HepG2 (cell line): ENCODE measurements around the gene DUOXA1. TPM values are rescaled to one million over a fixed set of nuclear protein-coding genes. Genes with fewer than 3 reads are reported as not detected.

ENCODE experiments used
- BCL3 ChIP-seq: sonication (generic); formaldehyde crosslinking; IDR thresholded peaks from 2 replicates; pipeline ENCODE4 v1.5.1; 2020; ENCODE audit warnings: mild to moderate bottlenecking, missing genetic modification reagents, moderate library complexity
- GABPB1 ChIP-seq: IDR thresholded peaks from 2 replicates; pipeline ENCODE4 v1.6.1; 2016; ENCODE audit warnings: mild to moderate bottlenecking, missing genetic modification reagents, moderate library complexity, missing compliant biosample characterization
- GATAD1 ChIP-seq: IDR thresholded peaks from 2 replicates; pipeline ENCODE4 v1.6.1; 2016; ENCODE audit warnings: missing genetic modification reagents, missing compliant biosample characterization
- GLI4 ChIP-seq: sonication (generic); formaldehyde crosslinking; IDR thresholded peaks from 2 replicates; pipeline ENCODE4 v1.5.1; 2020; ENCODE audit warnings: missing genetic modification reagents, mild to moderate bottlenecking, moderate library complexity, borderline replicate concordance
- HIVEP1 ChIP-seq: sonication (generic); formaldehyde crosslinking; IDR thresholded peaks from 2 replicates; pipeline ENCODE4 v1.4.0; 2020; ENCODE audit warnings: mild to moderate bottlenecking, missing genetic modification reagents
- HOXA9 ChIP-seq: sonication (generic); formaldehyde crosslinking; IDR thresholded peaks from 2 replicates; pipeline ENCODE4 v1.8.1; 2022; ENCODE audit warnings: missing genetic modification reagents, mild to moderate bottlenecking, moderate library complexity, borderline replicate concordance
- KDM3A ChIP-seq: IDR thresholded peaks from 2 replicates; pipeline ENCODE4 v1.6.1; 2018; ENCODE audit warnings: low read depth, missing compliant biosample characterization
- MEF2D ChIP-seq: sonication (generic); formaldehyde crosslinking; IDR thresholded peaks from 2 replicates; pipeline ENCODE4 v1.5.1; 2020; ENCODE audit warnings: mild to moderate bottlenecking, missing genetic modification reagents
- MIER2 ChIP-seq: IDR thresholded peaks from 2 replicates; pipeline ENCODE4 v1.6.1; 2016; ENCODE audit warnings: missing biosample characterization, missing genetic modification reagents
- MTERF4 ChIP-seq: sonication (generic); formaldehyde crosslinking; IDR thresholded peaks from 2 replicates; pipeline ENCODE4 v1.8.0; 2023; ENCODE audit warnings: mild to moderate bottlenecking, missing genetic modification reagents
- NFE2L1 ChIP-seq: sonication (generic); formaldehyde crosslinking; IDR thresholded peaks from 2 replicates; pipeline ENCODE4 v1.4.0; 2020; ENCODE audit warnings: missing genetic modification reagents, mild to moderate bottlenecking, borderline replicate concordance
- NFKBIZ ChIP-seq: IDR thresholded peaks from 2 replicates; pipeline ENCODE4 v1.6.1; 2018; ENCODE audit warnings: missing genetic modification reagents, missing compliant biosample characterization
- NRL ChIP-seq: sonication (generic); formaldehyde crosslinking; IDR thresholded peaks from 2 replicates; pipeline ENCODE4 v1.5.0; 2020; ENCODE audit warnings: missing genetic modification reagents, mild to moderate bottlenecking, moderate library complexity, borderline replicate concordance
- PAF1 ChIP-seq: IDR thresholded peaks from 2 replicates; pipeline ENCODE4 v1.6.1; 2016; ENCODE audit warnings: missing genetic modification reagents, missing compliant biosample characterization
- POGK ChIP-seq: sonication (generic); formaldehyde crosslinking; conservative IDR thresholded peaks from 2 replicates; pipeline ENCODE4 v1.8.0; 2022; ENCODE audit warnings: mild to moderate bottlenecking, moderate library complexity, missing genetic modification reagents
- SIX4 ChIP-seq: sonication (generic); formaldehyde crosslinking; IDR thresholded peaks from 2 replicates; pipeline ENCODE4 v1.4.0; 2020; ENCODE audit warnings: missing genetic modification reagents
- STAT6 ChIP-seq: sonication (generic); formaldehyde crosslinking; IDR thresholded peaks from 2 replicates; pipeline ENCODE4 v1.4.0; 2020; ENCODE audit warnings: missing genetic modification reagents, mild to moderate bottlenecking, borderline replicate concordance
- ZNF205 ChIP-seq: IDR thresholded peaks from 2 replicates; pipeline ENCODE4 v1.6.1; 2018; ENCODE audit warnings: missing biosample characterization, missing genetic modification reagents
- ZNF230 ChIP-seq: sonication (generic); formaldehyde crosslinking; IDR thresholded peaks from 2 replicates; pipeline ENCODE4 v1.4.0; 2020; ENCODE audit warnings: mild to moderate bottlenecking, missing genetic modification reagents
- ZNF253 ChIP-seq: sonication (generic); formaldehyde crosslinking; IDR thresholded peaks from 2 replicates; pipeline ENCODE4 v1.8.0; 2022; ENCODE audit warnings: mild to moderate bottlenecking, missing genetic modification reagents, borderline replicate concordance
- ZNF331 ChIP-seq: sonication (generic); formaldehyde crosslinking; IDR thresholded peaks from 2 replicates; pipeline ENCODE4 v1.4.0; 2020; ENCODE audit warnings: missing genetic modification reagents
- ZNF441 ChIP-seq: sonication (generic); formaldehyde crosslinking; IDR thresholded peaks from 2 replicates; pipeline ENCODE4 v1.7.0; 2021; ENCODE audit warnings: missing genetic modification reagents, borderline replicate concordance
- ZNF547 ChIP-seq: sonication (generic); formaldehyde crosslinking; IDR thresholded peaks from 2 replicates; pipeline ENCODE4 v1.5.1; 2020; ENCODE audit warnings: mild to moderate bottlenecking, missing genetic modification reagents
- ZNF724P ChIP-seq: sonication (generic); formaldehyde crosslinking; IDR thresholded peaks from 2 replicates; pipeline ENCODE4 v1.8.0; 2022; ENCODE audit warnings: missing genetic modification reagents, borderline replicate concordance
- ZNF740 ChIP-seq: sonication (generic); formaldehyde crosslinking; IDR thresholded peaks from 2 replicates; pipeline ENCODE4 v1.4.0; 2020; ENCODE audit warnings: missing genetic modification reagents
- ZNF75D ChIP-seq: sonication (generic); formaldehyde crosslinking; IDR thresholded peaks from 2 replicates; pipeline ENCODE4 v1.8.1; 2023; ENCODE audit warnings: missing genetic modification reagents, mild to moderate bottlenecking, borderline replicate concordance
- polyA plus RNA-seq, 8 experiments: library from polyadenylated mRNA; depleted of rRNA in 3 of 8; stranded (reverse) in 7 of 8; unstranded in 1 of 8; fragments of >200 nt; fragmentation: Illumina TruSeq in 4 of 8; extraction: Trizol in 4 of 8; gene quantifications; 2 replicates each; pipeline versions ENCODE4 v1.2.1 to v1.2.3, GENCODE V29; 2011 to 2016; ENCODE audit warnings: low read depth in 4 of 8, missing spikeins in 1 of 8, mixed read lengths in 1 of 8; ENCODE audit not compliant: insufficient read depth in 1 of 8
- total RNA-seq, 5 experiments: library from RNA; depleted of rRNA; stranded (reverse); fragments of >200 nt; fragmentation: Illumina TruSeq; extraction: Trizol; gene quantifications; 2 replicates each; pipeline ENCODE4 v1.2.3, GENCODE V29; 2016; ENCODE audit warnings: low read depth in 1 of 5

The DUOXA1 gene
- total and polyA plus RNA-seq, 2 of the 13 experiments (the other 11 are each of a cell fraction or from before 2014, with no cell fraction given) = not detected

GRCh38 chr15:45163508-45163856 is 33.8 kb upstream of the DUOXA1 start (continued):
- TF ChIP-seq POGK (CRISPR knock-in tag) (no peak), BCL3 (CRISPR knock-in tag) (no peak), ZNF547 (0 out of 2 replicates have a peak, but pooled peaks have one; percentile 9), GLI4 (CRISPR knock-in tag) (no peak), NFE2L1 (CRISPR knock-in tag) (no peak), STAT6 (CRISPR knock-in tag) (no peak), MEF2D (CRISPR knock-in tag) (no peak), PAF1 (CRISPR knock-in tag) (no peak), GABPB1 (no peak), HOXA9 (CRISPR knock-in tag) (no peak), NRL (0 out of 2 replicates have a peak, but pooled peaks have one; percentile 48), ZNF724P (CRISPR knock-in tag) (no peak), ZNF331 (CRISPR knock-in tag) (no peak), ZNF205 (no peak), ZNF441 (CRISPR knock-in tag) (no peak), HIVEP1 (CRISPR knock-in tag) (peak; percentile 12; the same call in 1 of the 2 replicates), ZNF740 (CRISPR knock-in tag) (no peak), SIX4 (CRISPR knock-in tag) (no peak), MIER2 (CRISPR knock-in tag) (no peak), NFKBIZ (CRISPR knock-in tag) (no peak), MTERF4 (CRISPR knock-in tag) (no peak), ZNF253 (CRISPR knock-in tag) (no peak), KDM3A (no peak), ZNF230 (CRISPR knock-in tag) (no peak), ZNF75D (CRISPR knock-in tag) (no peak), GATAD1 (CRISPR knock-in tag) (0 out of 2 replicates have a peak, but pooled peaks have one; percentile 3)
